Measurements from ENCODE around the gene RTN4RL1. TPM values are rescaled to one million over a fixed set of nuclear protein-coding genes. Genes with fewer than 3 reads are reported as not detected.

RTN4RL1 gene
- total RNA-seq, 1 donor from 2014 or later = 1.8 TPM

GRCh38 chr17:2047590-2047989, 22.5 kb upstream of the RTN4RL1 start:
- no peak for DNase-seq

GRCh38 chr17:2044263-2044894, 19.2 kb upstream of the RTN4RL1 start:
- no peak for DNase-seq

DNA sequence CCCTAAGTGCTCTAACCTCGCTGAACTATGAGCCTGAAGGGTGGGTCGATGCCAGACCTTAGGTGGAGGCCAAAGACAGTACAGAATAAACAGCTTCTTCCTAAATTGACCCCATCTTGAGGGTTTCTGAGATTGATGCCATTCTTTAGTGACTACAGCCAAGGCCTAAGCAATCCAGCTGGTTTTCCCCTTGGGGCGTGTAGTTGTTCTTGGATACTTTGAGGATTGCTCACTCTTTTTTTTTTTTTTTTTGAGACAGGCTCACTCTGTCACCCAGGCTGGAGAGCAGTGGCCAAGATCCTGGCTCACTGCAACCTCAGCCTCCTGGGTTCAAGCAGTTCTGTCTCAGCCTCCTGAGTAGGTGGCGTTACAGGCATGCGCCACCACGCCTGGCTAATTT, 18.7 kb upstream of the RTN4RL1 start:
- DNase-seq = no peak

GRCh38 chr17:2042933-2043332, 17.8 kb upstream of the RTN4RL1 start:
- DNase-seq = no peak

GRCh38 chr17:2042390-2042847, 17.3 kb upstream of the RTN4RL1 start:
- DNase-seq = no peak

GRCh38 chr17:2041561-2042389, 16.6 kb upstream of the RTN4RL1 start, which contains the start of gene OVCA2:
TSS of gene OVCA2 (plus strand) at chr17:2042022. CDS start at chr17:2042048, 26 bp downstream.
- peak; percentile 98 for DNase-seq

DNA sequence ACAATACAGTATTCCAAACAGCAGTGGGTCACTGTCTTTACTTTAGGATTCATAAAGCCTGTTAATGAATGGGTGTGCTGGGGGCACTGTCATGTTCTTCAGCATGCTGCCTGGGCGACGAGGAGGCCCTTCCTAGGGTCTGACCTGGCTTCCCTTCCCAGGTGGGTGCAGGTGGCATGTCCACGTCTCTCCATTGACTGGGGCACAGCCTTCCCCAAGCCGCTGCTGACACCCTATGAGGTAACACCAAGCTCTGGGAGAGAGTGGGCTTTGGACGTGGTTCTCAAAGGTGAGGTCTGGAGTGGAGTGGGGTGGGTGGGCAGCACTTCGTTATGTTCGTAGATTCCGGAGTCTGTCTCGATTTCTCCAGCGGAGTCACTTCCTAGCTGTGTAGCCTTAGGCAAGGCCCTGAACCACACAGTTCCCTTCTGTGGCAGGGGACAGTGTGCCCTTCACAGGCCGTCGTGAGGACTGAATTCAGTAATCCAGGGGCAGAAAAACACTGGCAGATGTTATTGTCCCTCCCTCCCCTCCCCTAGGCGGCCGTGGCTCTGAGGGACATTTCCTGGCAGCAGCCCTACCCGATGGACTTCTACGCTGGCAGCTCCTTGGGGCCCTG, 15.9 kb upstream of the RTN4RL1 start:
- DNase-seq = no peak

DNA sequence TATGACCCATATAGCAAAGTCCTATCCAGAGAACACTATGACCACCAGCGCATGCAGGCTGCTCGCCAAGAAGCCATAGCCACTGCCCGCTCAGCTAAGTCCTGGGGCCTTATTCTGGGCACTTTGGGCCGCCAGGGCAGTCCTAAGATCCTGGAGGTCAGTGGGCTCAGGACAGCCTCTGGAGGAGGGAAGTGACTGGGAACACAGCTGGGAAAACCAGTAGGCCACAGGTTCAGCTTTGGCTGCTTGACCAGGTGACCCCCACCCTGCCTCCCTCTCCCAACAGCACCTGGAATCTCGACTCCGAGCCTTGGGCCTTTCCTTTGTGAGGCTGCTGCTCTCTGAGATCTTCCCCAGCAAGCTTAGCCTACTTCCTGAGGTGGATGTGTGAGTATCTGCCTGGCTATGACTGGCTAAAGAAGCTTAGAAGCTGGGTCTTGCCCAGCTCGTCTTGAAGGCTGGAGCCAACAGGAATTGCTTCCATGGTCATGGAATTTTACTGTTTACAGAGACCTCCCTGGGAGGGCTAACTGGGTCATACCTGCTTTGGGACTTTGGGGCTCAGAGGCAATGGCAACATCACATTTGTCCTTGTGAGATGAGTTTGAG, 15.2 kb upstream of the RTN4RL1 start:
- DNase-seq = no peak

DNA sequence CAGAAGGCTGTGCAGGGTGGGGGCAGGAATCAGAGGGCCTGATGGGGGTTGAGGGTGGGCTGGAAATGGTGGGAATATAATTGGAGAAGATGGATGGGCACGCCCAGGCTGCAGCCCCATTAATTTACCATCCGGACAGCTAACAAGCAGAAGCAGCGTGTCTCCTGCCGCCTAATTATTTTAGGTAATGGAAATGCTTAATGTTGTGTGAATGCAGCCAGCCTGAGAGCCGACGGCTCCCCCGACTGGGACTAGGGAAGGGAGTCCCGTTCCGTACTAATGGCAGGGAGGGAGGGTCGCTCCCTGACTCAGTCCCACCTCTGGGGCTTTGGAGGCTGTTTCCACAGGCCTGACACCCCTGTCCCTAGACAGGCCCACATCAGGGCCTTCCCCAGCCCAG, 12.0 kb upstream of the RTN4RL1 start:
- DNase-seq = no peak

DNA sequence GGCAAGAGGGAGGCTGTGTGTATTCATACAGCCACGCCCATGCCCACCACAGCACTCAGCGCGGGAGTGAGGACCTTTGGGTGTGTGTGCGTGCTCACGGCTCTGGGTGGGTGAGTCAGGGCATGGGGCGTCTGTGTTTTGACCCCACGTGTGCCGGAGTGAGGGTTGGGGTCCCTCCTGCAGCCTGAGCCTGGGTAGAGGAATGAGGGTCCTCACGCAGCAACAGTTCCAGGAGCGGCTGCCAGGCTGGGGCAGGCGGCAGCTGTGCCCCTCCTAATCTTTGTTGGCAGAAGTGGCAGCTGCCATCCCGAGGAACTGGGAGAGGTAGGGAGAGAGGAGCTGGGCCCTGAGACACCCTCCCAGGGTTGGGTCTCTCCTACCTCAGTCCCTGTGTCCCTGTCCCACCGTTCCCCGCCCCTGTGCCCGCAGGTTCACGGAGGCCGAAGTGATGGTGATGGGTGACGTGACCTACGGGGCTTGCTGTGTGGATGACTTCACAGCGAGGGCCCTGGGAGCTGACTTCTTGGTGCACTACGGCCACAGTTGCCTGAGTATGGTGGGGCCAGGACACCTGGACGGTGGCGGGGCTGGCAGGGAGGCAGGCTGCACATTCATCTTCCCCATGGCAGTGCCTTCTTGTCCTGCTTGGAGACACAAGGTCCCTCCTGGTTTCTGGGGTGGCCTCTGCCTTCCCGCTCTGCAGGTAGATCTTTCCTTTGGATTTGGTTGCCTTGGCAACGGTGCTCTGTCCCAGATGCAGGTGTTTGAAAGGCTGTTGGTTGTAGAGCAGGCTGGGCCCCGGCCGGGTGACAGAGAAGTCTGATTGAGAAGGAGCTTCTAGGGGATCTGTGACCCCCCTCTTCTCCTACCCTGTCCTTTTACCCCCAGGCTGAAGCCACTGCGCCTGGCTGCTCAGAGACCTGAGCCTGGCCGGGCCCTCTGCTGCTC, 10.7 kb upstream of the RTN4RL1 start:
- DNase-seq = peak; percentile 32

DNA sequence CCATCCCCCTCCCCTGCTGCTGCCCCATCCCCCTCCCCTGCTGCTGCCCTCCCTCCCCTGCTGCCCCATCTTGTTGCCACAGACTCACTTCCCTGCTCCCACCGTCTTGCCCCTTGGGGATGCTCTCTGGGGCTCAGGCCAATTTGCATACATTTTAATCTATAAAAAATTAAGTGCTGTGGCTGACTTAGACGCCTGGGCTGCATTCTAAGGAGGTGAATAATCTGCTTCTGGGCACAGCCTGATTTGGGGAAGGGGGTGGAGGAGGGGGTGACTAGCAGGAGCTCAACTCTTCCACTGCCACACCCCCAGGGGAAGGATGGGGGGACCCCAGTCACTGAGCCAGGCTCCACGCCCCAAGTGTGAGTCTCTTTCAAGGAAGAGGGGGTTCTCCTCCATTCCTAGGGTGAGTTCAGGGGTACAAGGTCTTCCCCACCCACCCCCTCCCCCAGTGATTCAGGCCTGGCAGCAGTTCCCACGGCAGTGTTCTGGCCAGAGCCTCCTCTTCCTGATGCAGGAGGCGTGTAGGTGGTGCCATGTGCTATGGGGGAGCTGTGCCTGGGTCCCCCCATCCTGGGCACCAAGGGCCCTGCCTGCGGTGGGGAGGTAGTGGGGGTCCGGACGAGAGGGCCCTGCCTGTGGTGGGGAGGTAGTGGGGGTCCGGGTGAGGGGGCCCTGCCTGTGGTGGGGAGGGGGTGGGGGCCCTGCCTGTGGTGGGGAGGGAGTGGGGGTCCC, 9.8 kb upstream of the RTN4RL1 start:
- DNase-seq = no peak

DNA sequence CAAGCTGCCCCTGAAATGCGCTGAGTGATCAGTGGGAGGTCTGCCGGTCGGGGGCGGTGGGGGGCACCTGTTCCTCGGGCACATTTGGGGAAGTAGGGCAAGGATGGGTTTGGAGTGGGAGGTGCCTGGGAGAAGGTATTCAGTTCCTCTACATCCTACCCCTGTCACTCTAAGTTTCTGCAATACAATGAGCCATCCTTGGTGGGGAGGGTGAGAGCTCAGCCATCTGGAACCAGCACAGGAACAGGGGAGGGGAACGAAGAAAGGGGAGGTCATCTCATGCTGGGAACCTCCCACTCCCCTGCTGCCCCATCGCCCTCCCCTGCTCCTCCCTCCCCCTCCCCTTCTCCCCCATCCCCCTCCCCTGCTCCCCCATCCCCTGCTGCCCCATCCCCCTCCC, 9.0 kb upstream of the RTN4RL1 start:
- no peak for DNase-seq

GRCh38 chr17:2033153-2033552, 8.0 kb upstream of the RTN4RL1 start:
- no peak for DNase-seq

DNA sequence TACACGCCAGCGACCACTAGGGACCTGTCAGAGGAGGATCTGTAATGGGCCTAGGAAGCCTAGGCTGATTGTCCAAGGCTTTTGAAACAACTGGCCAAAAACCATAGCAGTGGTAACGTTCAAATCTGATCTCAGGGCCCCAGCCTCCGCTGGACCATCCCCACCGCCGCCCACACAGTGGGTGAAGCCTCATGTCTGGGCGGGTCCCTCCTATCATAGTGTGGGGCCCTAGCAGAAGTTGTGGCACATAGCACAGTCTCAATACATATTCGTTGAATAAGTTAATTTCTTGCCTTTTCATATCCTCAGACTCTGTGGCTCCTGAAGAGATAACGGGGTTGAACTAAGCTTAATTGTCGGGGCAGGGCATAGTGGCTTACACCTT, 5.6 kb upstream of the RTN4RL1 start:
- DNase-seq = no peak

DNA sequence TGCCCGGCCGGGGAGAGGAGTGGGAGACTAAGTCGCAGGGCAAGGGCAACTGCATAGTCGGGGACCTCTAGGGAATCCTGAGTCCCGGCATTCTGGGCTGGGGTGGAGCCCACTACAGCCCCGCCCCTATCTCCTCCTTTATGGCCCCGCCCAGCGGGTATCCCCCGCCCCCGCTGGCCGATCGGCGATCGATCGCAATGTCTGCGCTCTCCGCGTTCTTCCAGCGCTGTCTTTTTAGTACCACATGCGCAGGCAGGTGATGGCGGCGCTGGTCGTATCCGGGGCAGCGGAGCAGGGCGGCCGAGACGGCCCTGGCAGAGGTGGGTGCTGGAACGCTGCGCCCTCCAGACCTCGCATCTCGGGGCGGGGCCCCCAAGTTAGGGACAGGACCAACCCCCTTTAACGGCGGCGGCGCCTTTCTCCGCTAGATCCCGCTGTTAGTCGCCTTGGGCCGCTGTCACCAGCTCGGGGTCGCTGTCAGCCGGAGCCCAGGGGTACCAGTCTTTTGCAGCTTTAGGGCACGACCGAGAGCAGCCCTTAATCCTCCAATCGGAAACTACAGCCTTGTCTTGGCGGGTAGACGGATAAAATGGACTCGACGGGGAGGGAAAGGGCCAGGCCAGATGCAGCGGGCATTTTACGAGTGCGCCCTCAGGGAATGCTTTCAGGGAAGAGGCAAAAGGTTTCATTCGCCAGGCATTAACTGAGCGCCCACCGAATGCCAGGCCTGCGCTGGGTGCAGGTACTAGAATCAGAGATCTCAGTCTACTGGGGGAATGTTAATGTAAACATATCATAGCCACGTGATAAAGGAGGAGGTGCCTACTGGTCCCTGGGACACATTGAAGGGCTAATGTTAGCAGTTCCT, 5.0 kb upstream of the RTN4RL1 start, which contains the start of gene DPH1:
DPH1 (plus strand) TSS at position 243 of the 868 bp plus-strand sequence; CDS start at position 260, 17 bp downstream.
- peak; percentile 91 for DNase-seq

DNA sequence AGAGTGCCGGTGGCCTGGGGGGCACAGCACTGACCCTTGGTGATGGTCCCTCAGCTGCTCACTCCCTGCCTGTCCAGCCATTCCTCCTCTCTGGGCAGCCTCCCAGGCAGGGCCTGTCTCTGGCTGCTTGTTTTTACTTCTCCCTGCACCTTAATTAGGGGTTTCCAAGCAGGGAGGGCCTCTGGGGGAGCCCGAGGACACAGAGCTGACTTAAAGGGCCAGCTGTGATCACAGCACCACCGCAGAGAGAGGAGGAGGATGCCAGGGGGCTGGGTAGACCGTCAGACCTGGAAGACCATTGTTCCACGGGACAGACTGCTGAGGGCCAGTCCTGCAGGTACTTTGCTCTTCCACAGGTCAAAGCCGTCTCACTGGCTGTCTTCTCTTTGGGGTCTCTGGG, 3.6 kb upstream of the RTN4RL1 start:
- no peak for DNase-seq

DNA sequence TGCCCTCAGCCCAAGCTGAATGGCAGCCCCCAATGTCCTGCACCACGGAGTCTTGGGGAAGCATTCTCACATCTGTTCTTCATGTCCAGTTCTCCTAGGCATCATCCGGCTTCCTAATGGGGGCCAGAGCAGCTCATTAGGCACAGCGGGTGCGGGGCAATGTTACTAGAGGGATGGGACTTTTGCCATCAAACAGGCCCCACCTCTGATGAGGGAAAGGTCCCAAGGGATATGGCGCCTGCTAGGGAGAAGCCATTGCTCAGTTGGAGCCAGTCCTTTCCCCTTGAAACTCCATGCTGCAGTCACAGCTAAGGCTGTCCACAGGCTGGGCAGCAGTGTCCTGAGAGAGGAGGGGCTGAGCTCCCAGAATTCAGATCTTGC, 3.1 kb upstream of the RTN4RL1 start:
- no peak for DNase-seq

- no peak for DNase-seq
These were observed 2.5 kb upstream of the RTN4RL1 start for GRCh38 chr17:2027528-2028233.

Data from tongue (tissue), 2 donors.